Neural cell (in vitro differentiated cells): ENCODE measurements around the gene SOX12. TPM values are rescaled to one million over a fixed set of nuclear protein-coding genes. Genes with fewer than 3 reads are reported as not detected.

Experiments used
- H2AFZ ChIP-seq: fragments of 200-600, 300-800 bp; sonication (generic), shearing (Covaris generic); 2 replicates; pipeline ENCODE4 v1.6.0; 2014; ENCODE audit warnings: low read depth, mild to moderate bottlenecking, antibody characterized with exemption, low read length, moderate library complexity
- H3F3A ChIP-seq: fragments of 200-600 bp; shearing (Covaris generic); 2 replicates; pipeline ENCODE4 v1.6.1; 2016; ENCODE audit warnings: mild to moderate bottlenecking, moderate library complexity, mixed read lengths, antibody characterized with exemption, low read length; ENCODE audit not compliant: insufficient read depth, poor library complexity, severe bottlenecking
- H3K27ac ChIP-seq: fragments of 200-600, 300-800 bp; sonication (generic), shearing (Covaris generic); 2 replicates; pipeline ENCODE4 v1.5.1; 2014; ENCODE audit warnings: mild to moderate bottlenecking, low read length, moderate library complexity
- H3K27me3 ChIP-seq: fragments of 300-800, 200-600 bp; sonication (generic), shearing (Covaris generic); 2 replicates; pipeline ENCODE4 v1.6.0; 2014; ENCODE audit warnings: mild to moderate bottlenecking, low read depth, low read length, moderate library complexity; ENCODE audit not compliant: insufficient read depth
- H3K36me3 ChIP-seq: fragments of 300-800, 200-600 bp; sonication (generic), shearing (Covaris generic); 2 replicates; pipeline ENCODE4 v1.5.1; 2014; ENCODE audit warnings: mild to moderate bottlenecking, antibody characterized with exemption, low read length, moderate library complexity; ENCODE audit not compliant: insufficient read depth
- H3K4me2 ChIP-seq: fragments of 300-800, 200-600 bp; sonication (generic), shearing (Covaris generic); 2 replicates; pipeline ENCODE4 v1.6.0; 2014; ENCODE audit warnings: mild to moderate bottlenecking, low read length
- H3K4me3 ChIP-seq: fragments of 300-800, 200-600 bp; sonication (generic), shearing (Covaris generic); 2 replicates; pipeline ENCODE4 v1.5.1; 2014; ENCODE audit warnings: mild to moderate bottlenecking, low read length, moderate library complexity
- H3K79me2 ChIP-seq: fragments of 200-600 bp; shearing (Covaris generic); replicated peaks from 2 replicates; pipeline ENCODE4 v1.6.0; 2014; ENCODE audit warnings: mild to moderate bottlenecking, low read length, moderate library complexity; ENCODE audit not compliant: insufficient read depth
- H3K9ac ChIP-seq: fragments of 300-800, 200-600 bp; sonication (generic), shearing (Covaris generic); 2 replicates; pipeline ENCODE4 v1.6.1; 2016; ENCODE audit warnings: mild to moderate bottlenecking, low read length, mixed read lengths
- H3K9me2 ChIP-seq: fragments of 200-600 bp; shearing (Covaris generic); 2 replicates; pipeline ENCODE4 v1.6.1; 2016; ENCODE audit warnings: mild to moderate bottlenecking, low read length, mixed read lengths; ENCODE audit not compliant: insufficient read depth
- H3K9me3 ChIP-seq: fragments of 200-600, 300-800 bp; sonication (generic), shearing (Covaris generic); 2 replicates; pipeline ENCODE4 v1.6.1; 2016; ENCODE audit warnings: mild to moderate bottlenecking, mixed run types, low read length, moderate library complexity, mixed read lengths
- H4K20me1 ChIP-seq: fragments of 200-600 bp; shearing (Covaris generic); 2 replicates; pipeline ENCODE4 v1.6.1; 2016; ENCODE audit warnings: mild to moderate bottlenecking, mixed run types; ENCODE audit not compliant: insufficient read depth
- CTCF ChIP-seq: fragments of 450-650 bp; IDR thresholded peaks from 2 replicates; pipeline ENCODE4 v1.5.1; 2014; ENCODE audit warnings: antibody characterized with exemption, mild to moderate bottlenecking, moderate library complexity; ENCODE audit not compliant: poor library complexity, severe bottlenecking
- EP300 ChIP-seq: fragments of 450-650 bp; conservative IDR thresholded peaks from 2 replicates; pipeline ENCODE4 v1.6.1; 2014; ENCODE audit warnings: antibody characterized with exemption, mild to moderate bottlenecking, moderate library complexity; ENCODE audit not compliant: poor library complexity, severe bottlenecking
- EZH2 ChIP-seq: fragments of 200-600, 300-800 bp; shearing (Covaris generic), sonication (generic); IDR thresholded peaks from 2 replicates; pipeline ENCODE4 v1.6.1; 2014; ENCODE audit warnings: antibody characterized with exemption, low read length, borderline replicate concordance, mild to moderate bottlenecking; ENCODE audit not compliant: insufficient read depth, poor library complexity, severe bottlenecking
- MXI1 ChIP-seq: fragments of 450-650 bp; conservative IDR thresholded peaks from 2 replicates; pipeline ENCODE4 v1.6.1; 2014; ENCODE audit warnings: antibody characterized with exemption, mild to moderate bottlenecking; ENCODE audit not compliant: poor library complexity, severe bottlenecking
- POLR2AphosphoS5 ChIP-seq: IDR thresholded peaks from 2 replicates; pipeline ENCODE4 v1.6.1; 2012
- RAD21 ChIP-seq: fragments of 450-650 bp; conservative IDR thresholded peaks from 2 replicates; pipeline ENCODE4 v1.6.1; 2014; ENCODE audit warnings: antibody characterized with exemption, mild to moderate bottlenecking, moderate library complexity
- REST ChIP-seq: IDR thresholded peaks from 2 replicates; pipeline ENCODE4 v1.6.1; 2012; ENCODE audit warnings: borderline replicate concordance
- SMC3 ChIP-seq: fragments of 450-650 bp; conservative IDR thresholded peaks from 2 replicates; pipeline ENCODE4 v1.6.1; 2014; ENCODE audit warnings: antibody characterized with exemption, mild to moderate bottlenecking, moderate library complexity; ENCODE audit not compliant: poor library complexity
- TAF1 ChIP-seq: IDR thresholded peaks from 2 replicates; pipeline ENCODE4 v1.6.1; 2012; ENCODE audit warnings: low read depth
- polyA plus RNA-seq: library from polyadenylated mRNA; depleted of rRNA; stranded (reverse); fragments of >200 nt; gene quantifications from 2 replicates; pipeline ENCODE4 v1.2.3, GENCODE V29; 2014

Gene SOX12
- polyA plus RNA-seq, 1 donor from 2014 or later, result 6.8 TPM

GRCh38 chr20:376089-376488 is 50.7 kb downstream of the SOX12 start:
- no peak overlapping the region for H2AFZ ChIP-seq

GRCh38 chr20:376750-377149 is 51.4 kb downstream of the SOX12 start:
- H3K9me2 ChIP-seq, result no peaks in the 10 kb centered on the region
- no peak overlapping the region for H3K9ac ChIP-seq
- H3K79me2 ChIP-seq, result no peaks in the 10 kb centered on the region
- H3K27me3 ChIP-seq, result peaks cover 10% of the 10 kb centered on the region
- H3K9me3 ChIP-seq, result no peaks in the 10 kb centered on the region
- no peak overlapping the region for H2AFZ ChIP-seq
- no peaks in the 10 kb centered on the region for H3F3A ChIP-seq
- no peaks in the 10 kb centered on the region for H3K36me3 ChIP-seq
- no peaks in the 10 kb centered on the region for H4K20me1 ChIP-seq
- H3K4me2 ChIP-seq, result no peak overlapping the region
- H3K27ac ChIP-seq, result no peak overlapping the region
- H3K4me3 ChIP-seq, result no peak overlapping the region
- TF ChIP-seq EP300 (no peak), REST (no peak), MXI1 (no peak), CTCF (no peak), SMC3 (no peak), TAF1 (no peak), RAD21 (no peak)

More at GRCh38 chr20:376089-376488, 50.7 kb downstream of the SOX12 start:
- TF ChIP-seq RAD21, result no peak
- no peak for TF ChIP-seq SMC3
- no peak for TF ChIP-seq REST
- no peak for TF ChIP-seq TAF1
- no peak for TF ChIP-seq POLR2AphosphoS5
- no peak for TF ChIP-seq EZH2
- TF ChIP-seq MXI1, result no peak
- TF ChIP-seq EP300, result no peak
- no peak for TF ChIP-seq CTCF
- Histone ChIP-seq H3K9ac (no peak overlapping the region), H3K4me3 (no peak overlapping the region), H3K27me3 (peaks cover 4% of the 10 kb centered on the region), H3K79me2 (no peaks in the 10 kb centered on the region), H3K27ac (no peak overlapping the region), H3K36me3 (no peaks in the 10 kb centered on the region), H3K9me3 (no peaks in the 10 kb centered on the region), H3K4me2 (no peak overlapping the region), H4K20me1 (no peaks in the 10 kb centered on the region), H3K9me2 (no peaks in the 10 kb centered on the region), H3F3A (no peaks in the 10 kb centered on the region)
